Left kidney (tissue), 2 donors: ENCODE results near the gene ACOT11. TPM values are rescaled to one million over a fixed set of nuclear protein-coding genes. Genes with fewer than 3 reads are reported as not detected.

Source experiments
- DNase-seq: peaks from one replicate; pipeline ENCODE4 v3.0.0-alpha.2; 2013
- polyA plus RNA-seq: library from polyadenylated mRNA; unstranded; fragments of 120-200 nt; gene quantifications from one replicate; pipeline ENCODE4 v1.2.1, GENCODE V29; 2013; ENCODE audit not compliant: insufficient read length

Gene ACOT11
- polyA plus RNA-seq, 1 donor, result 13.6 TPM

GRCh38 chr1:54645806-54646676, 98.0 kb downstream of the ACOT11 start:
- no peak for DNase-seq

- peak; percentile 19 for DNase-seq
Observed at GRCh38 chr1:54649130-54649898, 101.3 kb downstream of the ACOT11 start.

- DNase-seq, result no peak
Observed at GRCh38 chr1:54649921-54650320, 101.9 kb downstream of the ACOT11 start.

GRCh38 chr1:54650417-54650816, 102.4 kb downstream of the ACOT11 start:
- no peak for DNase-seq

- no peak for DNase-seq
Observed at GRCh38 chr1:54651608-54652007, 103.6 kb downstream of the ACOT11 start.

GRCh38 chr1:54652168-54652567, 104.1 kb downstream of the ACOT11 start:
- no peak for DNase-seq

GRCh38 chr1:54653036-54653435, 105.0 kb downstream of the ACOT11 start:
- DNase-seq, result no peak

GRCh38 chr1:54658164-54658913, 110.3 kb downstream of the ACOT11 start:
- DNase-seq, result no peak

Other genes with a start within 250 kb of the ACOT11 start
- gene SSBP3, start 141.8 kb upstream of the ACOT11 start, polyA plus RNA-seq, result 118 TPM
- gene FAM151A, start 75.3 kb downstream of the ACOT11 start, polyA plus RNA-seq, result 32.2 TPM
- gene MROH7, start 93.6 kb downstream of the ACOT11 start, polyA plus RNA-seq, result 14.8 TPM
- 37.4 TPM for gene TTC4, start 167.6 kb downstream of the ACOT11 start, polyA plus RNA-seq
- gene PARS2, start 216.3 kb downstream of the ACOT11 start, polyA plus RNA-seq, result 9.4 TPM